BLaER1 treated with 17β-estradiol and CSF1 and Interleukin-3, amounts not matched to agents 10 nM and 100 nM (cell line): ENCODE results near the gene ADAMTS3.

ENCODE experiments used
- H3K27ac ChIP-seq, 11 experiments: shearing (Covaris generic); formaldehyde crosslinking; 2 replicates each; pipeline ENCODE4 v1.8.1; 2022
- H3K27me3 ChIP-seq, 11 experiments: shearing (Covaris generic); formaldehyde crosslinking; 2 replicates each; pipeline ENCODE4 v1.8.1; 2022
- H3K36me3 ChIP-seq, 11 experiments: shearing (Covaris generic); formaldehyde crosslinking; 2 replicates each; pipeline ENCODE4 v1.8.1; 2022
- H3K4me1 ChIP-seq, 10 experiments: shearing (Covaris generic); formaldehyde crosslinking; 2 replicates each; pipeline ENCODE4 v1.8.1; 2022
- H3K4me2 ChIP-seq, 11 experiments: shearing (Covaris generic); formaldehyde crosslinking; 2 replicates each; pipeline ENCODE4 v1.8.1; 2022
- H3K4me3 ChIP-seq, 10 experiments: shearing (Covaris generic); formaldehyde crosslinking; 2 replicates each; pipeline ENCODE4 v1.8.1; 2022
- H3K9ac ChIP-seq, 11 experiments: shearing (Covaris generic); formaldehyde crosslinking; 2 replicates each; pipeline ENCODE4 v1.8.1; 2022
- H3K9me3 ChIP-seq, 11 experiments: shearing (Covaris generic); formaldehyde crosslinking; replicated peaks in 1 of 11; 2 replicates each; pipeline ENCODE4 v1.8.1; 2022
- H4K20me1 ChIP-seq, 11 experiments: shearing (Covaris generic); formaldehyde crosslinking; 2 replicates each; pipeline ENCODE4 v1.8.1; 2022
- Cebpa-rat ChIP-seq, 11 experiments: shearing (Covaris generic); IDR thresholded peaks; 2 replicates each; pipeline ENCODE4 v1.8.1; 2022

Gene ADAMTS3

DNA sequence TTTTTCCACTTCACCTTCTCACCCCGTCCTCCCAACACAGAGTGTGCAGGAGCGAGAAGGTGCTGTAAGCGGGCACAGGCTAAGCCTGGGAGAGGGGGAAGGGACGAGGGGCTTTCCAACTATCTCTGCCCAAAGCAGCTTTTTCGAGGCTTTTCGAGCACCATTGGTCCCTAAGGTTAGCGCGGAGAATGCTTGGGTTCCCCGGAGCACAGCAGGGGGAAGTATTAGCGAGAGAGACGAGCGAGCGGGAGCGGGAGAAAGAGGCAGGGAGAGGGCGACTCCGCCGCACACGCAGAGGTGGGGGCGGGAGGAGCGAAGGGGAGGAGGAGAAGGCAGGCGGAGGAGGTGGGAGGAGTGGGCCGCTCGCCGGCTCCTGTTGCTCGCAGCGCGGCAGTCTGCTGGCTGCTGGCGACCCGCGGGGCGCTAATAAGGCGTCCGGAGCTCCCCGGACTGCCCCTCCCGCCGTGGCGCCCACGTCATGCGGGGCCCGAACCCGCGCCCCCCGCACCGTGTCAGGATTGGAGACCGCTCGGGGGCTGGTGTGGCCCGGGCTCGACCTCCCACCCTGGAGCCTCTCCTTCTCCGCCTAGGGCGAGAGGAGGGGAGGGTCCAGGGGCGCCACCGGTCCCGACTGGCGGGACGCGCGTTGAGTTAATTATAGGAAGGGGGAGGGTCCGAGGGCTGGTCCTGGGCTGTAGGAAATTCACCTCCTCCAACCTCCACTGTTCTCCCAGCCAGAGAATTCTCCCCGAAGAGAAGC, at the start of gene ADAMTS3:
TSS of gene ADAMTS3 (minus strand) at position 263 of the 760 bp plus-strand sequence. CDS start 459 bp downstream, outside the sequence.
- peak within 1 kb of the TSS in 9 of 11 experiments; percentile 16 to 64 (median 45); a peak in 16 of 22 replicates for H3K27ac ChIP-seq

DNA sequence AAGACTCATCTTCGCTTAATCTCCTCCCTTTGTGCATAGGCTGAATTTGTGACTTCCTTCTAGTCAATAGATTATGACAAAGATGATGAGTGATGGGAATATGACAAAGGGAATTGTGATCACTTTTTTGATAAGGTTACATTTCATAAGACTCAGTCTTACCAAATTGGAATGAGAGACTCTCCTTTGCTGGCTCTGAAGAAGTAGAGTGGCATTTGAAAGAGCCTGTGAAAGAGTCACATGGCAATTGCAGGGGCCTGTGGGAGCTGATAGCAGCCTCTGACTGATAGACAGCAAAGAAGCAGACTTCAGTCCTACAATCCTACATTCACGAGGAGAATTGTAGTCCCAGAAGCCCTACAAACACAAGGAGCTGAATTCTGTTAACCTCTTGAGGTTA, 44.9 kb upstream of the ADAMTS3 start:
- TF ChIP-seq Cebpa-rat (IDR thresholded peaks at IDR 0.05): no peak
- Histone ChIP-seq H3K36me3 (no peaks in the 10 kb centered on the region), H3K27ac (no peak overlapping the region), H3K4me1 (no peaks in the 10 kb centered on the region), H3K9me3 (no peaks in the 10 kb centered on the region), H3K4me3 (no peak overlapping the region), H4K20me1 (no peaks in the 10 kb centered on the region), H3K9ac (no peak overlapping the region), H3K27me3 (no peaks in the 10 kb centered on the region), H3K4me2 (no peak overlapping the region)

More for the DNA sequence above, at the start of gene ADAMTS3:
- Histone ChIP-seq H3K27me3 (peaks cover 0 to 18% (median 9%) of the 10 kb centered on the region in 11 experiments; a peak in 11 of 22 replicates), H3K9ac (peak within 1 kb of the TSS; percentile 55 to 80 (median 68)), H3K4me1 (peaks cover 10 to 27% (median 19%) of the 10 kb centered on the region in 10 experiments), H3K9me3 (no peaks in the 10 kb centered on the region), H3K4me3 (peak within 1 kb of the TSS; percentile 57 to 73 (median 66)), H3K4me2 (peak within 1 kb of the TSS; percentile 88 to 100 (median 99)), H3K36me3 (no peaks in the 10 kb centered on the region), H4K20me1 (no peaks in the 10 kb centered on the region)
- TF ChIP-seq Cebpa-rat (IDR thresholded peaks at IDR 0.05): no peak

DNA sequence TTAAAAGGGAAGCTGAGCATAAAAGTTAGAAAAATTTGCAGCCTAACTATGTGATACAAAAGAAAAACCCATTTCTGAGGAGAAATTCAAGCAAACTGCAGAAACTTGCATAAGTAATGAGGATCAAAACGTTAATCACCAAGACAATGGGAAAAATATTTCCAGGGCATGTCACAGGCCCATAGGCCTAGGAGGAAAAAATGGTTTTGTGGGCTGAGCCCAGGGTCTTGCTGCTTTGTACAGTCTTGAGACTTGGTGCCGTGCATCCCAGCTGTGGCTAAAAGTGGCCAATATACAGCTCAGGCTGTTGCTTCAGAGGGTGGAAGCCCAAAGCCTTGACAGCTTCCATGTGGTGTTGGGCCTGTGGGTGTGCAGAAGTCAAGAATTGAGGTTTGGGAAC, 37.7 kb upstream of the ADAMTS3 start:
- H3K27ac ChIP-seq: no peak overlapping the region
- H3K4me2 ChIP-seq: no peak overlapping the region
- H3K4me1 ChIP-seq: no peaks in the 10 kb centered on the region
- H3K4me3 ChIP-seq: no peak overlapping the region
- no peaks in the 10 kb centered on the region for H3K27me3 ChIP-seq
- TF ChIP-seq Cebpa-rat (IDR thresholded peaks at IDR 0.05): no peak
- no peaks in the 10 kb centered on the region for H4K20me1 ChIP-seq
- H3K9me3 ChIP-seq: peaks cover 17 to 25% (median 22%) of the 10 kb centered on the region in 11 experiments
- H3K9ac ChIP-seq: no peak overlapping the region
- H3K36me3 ChIP-seq: no peaks in the 10 kb centered on the region

DNA sequence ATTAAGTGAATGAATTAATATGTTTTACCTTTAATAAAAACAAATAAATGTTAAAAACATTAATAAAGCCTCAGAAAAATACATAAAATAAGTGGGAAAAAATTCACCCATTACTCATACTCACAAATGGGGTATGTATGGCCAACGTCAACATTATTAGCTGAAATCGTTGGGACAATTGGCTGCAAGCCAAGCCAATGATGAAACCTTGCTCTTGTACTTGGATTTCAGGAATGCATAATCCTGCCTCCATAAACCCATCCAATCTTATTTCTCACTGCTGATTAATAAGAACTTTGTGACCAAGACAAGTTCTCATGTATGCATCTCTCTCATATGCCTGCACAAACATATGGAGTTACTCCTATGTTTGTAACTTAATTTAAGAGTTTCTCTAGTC, 35.3 kb upstream of the ADAMTS3 start:
- Histone ChIP-seq H4K20me1 (no peaks in the 10 kb centered on the region), H3K27ac (no peak overlapping the region), H3K36me3 (no peaks in the 10 kb centered on the region), H3K4me1 (no peaks in the 10 kb centered on the region), H3K4me2 (no peak overlapping the region), H3K9me3 (peaks cover 17 to 25% (median 22%) of the 10 kb centered on the region in 11 experiments), H3K4me3 (no peak overlapping the region), H3K27me3 (no peaks in the 10 kb centered on the region), H3K9ac (no peak overlapping the region)
- TF ChIP-seq Cebpa-rat (IDR thresholded peaks at IDR 0.05): no peak

DNA sequence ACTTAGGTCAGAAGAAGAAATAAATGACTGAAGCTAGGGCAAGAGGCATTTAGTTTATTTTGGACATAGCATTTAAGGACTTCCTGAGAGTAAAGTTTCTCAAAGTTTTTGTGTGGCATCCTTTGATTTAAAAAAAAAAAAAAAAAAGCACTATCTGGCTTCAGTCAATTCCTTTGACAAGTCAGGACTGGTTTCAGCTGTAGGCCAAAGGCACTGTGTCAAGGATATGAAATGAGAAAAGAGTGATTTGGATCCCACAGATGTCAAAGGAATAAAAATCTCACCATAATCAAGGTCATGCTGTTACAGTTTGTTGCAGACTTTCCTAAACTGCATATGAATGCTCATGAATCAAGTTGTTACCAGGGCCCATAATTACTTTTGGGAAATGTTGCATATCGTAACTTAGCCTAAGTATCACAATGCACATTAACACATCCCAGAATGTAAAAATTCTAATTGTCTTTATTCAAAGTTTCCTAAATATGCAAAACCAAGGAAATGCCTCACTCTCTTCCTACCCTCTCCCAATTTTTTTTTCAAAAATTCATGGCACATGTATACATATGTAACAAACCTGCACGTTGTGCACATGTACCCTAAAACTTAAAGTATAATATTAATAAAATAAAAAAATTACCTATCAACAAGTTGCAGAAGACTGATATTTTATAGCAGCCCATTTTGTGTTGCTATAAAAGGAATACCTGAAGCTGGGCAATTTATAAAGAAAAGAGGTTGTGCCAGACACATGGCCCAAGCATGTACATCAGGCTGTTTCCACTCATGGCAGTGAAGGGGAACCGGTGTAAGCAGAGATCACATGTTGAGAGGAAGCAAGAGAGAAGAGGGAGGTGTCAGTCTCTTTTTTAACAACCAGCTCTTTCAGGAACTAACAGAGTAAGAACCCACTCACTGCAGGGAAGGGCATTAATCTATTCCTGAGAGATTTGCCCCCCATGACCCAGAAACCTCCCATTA, 33.7 kb upstream of the ADAMTS3 start:
- Histone ChIP-seq H3K27me3 (no peaks in the 10 kb centered on the region), H4K20me1 (no peaks in the 10 kb centered on the region), H3K4me1 (no peaks in the 10 kb centered on the region), H3K27ac (no peak overlapping the region), H3K36me3 (no peaks in the 10 kb centered on the region), H3K9me3 (peaks cover 17 to 22% (median 20%) of the 10 kb centered on the region in 11 experiments), H3K4me2 (no peak overlapping the region), H3K4me3 (no peak overlapping the region), H3K9ac (no peak overlapping the region)
- TF ChIP-seq Cebpa-rat (IDR thresholded peaks at IDR 0.05): no peak

DNA sequence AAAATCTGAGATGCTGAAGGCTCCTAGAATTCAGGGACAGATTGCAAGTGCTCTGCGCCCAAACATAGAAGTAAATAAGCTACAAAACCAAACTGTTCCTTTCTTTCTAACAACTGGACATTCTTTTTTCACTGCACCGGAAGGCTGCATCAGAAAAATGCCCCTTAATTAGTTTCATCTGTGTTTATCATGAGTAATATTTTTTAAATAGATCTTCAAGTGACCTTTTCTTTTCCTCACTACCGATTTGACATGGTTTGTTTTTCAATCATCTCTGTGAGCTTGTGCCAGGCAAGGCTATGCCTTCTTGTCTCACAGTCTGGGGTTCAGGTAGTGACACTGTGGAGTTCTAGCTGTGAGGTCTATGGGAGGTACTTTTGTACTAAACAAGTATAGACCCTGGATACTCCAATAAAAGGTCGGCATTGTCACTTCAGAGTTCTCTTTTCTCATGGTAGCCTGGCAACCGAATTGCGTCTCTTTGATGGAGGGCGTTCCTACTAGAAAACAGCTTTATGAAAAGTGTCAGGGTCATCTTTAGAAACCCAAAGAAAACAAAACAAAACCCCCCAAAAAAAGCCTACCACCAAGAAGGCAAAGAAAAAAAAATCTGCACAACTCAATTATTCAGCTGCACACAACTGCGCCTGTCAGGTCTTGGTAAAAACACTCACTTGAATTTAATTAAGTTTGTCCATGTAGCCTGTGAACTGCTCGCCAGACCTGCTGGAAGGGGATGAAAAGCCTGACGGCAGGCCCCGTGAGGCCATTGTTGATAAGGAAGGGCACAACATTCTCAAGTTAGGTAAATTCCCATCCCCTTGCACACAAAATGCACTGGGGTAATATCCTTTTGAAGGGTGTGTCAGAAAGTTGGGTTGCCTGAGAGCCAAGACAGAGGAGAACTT, 22.8 kb upstream of the ADAMTS3 start:
- Histone ChIP-seq H3K9ac (no peak overlapping the region), H3K36me3 (no peaks in the 10 kb centered on the region), H3K9me3 (peaks cover 3 to 11% (median 6%) of the 10 kb centered on the region in 11 experiments; a peak in 7 of 22 replicates), H3K4me2 (no peak overlapping the region), H3K27ac (no peak overlapping the region), H3K4me1 (no peaks in the 10 kb centered on the region), H3K27me3 (no peaks in the 10 kb centered on the region), H3K4me3 (no peak overlapping the region), H4K20me1 (no peaks in the 10 kb centered on the region)
- no peak for TF ChIP-seq Cebpa-rat (IDR thresholded peaks at IDR 0.05)

DNA sequence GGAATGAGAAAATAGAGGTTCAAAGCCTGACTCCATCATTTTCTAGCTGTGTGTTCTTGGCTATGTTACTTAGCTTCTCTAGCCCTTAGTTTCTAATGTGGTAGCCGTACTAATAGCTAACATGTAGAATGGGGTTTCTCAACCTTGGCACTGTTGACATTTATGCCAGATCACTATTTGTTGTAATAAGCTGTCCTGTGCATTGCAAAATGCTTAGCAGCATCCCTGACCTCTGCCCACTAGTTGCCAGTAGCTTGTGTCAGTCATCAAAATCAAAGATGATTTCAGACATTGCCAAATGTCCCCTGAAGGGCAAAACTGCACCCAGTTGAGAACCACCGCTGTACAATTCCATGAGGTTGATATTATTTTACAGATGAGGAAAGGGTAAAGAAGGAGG, 18.3 kb upstream of the ADAMTS3 start:
- Histone ChIP-seq H3K36me3 (no peaks in the 10 kb centered on the region), H3K4me2 (no peak overlapping the region), H3K4me3 (no peak overlapping the region), H3K27ac (no peak overlapping the region), H3K27me3 (no peaks in the 10 kb centered on the region), H3K4me1 (no peaks in the 10 kb centered on the region), H3K9me3 (no peaks in the 10 kb centered on the region), H4K20me1 (no peaks in the 10 kb centered on the region), H3K9ac (no peak overlapping the region)
- no peak for TF ChIP-seq Cebpa-rat (IDR thresholded peaks at IDR 0.05)

DNA sequence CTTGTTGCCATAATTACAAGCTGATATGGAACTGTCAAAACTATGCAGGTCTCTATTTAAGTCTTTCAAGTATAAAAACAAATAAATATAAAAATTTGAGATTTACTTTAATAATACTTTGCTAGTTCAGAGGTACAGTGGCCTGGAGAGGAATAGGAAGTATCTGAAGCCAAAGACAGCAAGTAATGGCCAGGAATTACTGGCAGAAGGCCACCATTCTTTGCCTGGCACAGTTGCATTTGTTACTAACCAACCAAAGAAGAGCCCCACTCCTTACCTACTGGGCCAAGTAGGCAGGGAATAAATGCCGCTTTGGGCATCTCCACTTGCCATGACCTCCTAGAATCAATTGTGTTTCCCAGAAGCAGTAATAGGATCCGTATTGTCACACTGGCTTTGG, 13.8 kb upstream of the ADAMTS3 start:
- Histone ChIP-seq H3K36me3 (no peaks in the 10 kb centered on the region), H3K4me2 (no peak overlapping the region), H3K27me3 (no peaks in the 10 kb centered on the region), H3K4me3 (no peak overlapping the region), H3K4me1 (no peaks in the 10 kb centered on the region), H3K9me3 (no peaks in the 10 kb centered on the region), H3K9ac (no peak overlapping the region), H3K27ac (no peak overlapping the region), H4K20me1 (no peaks in the 10 kb centered on the region)
- no peak for TF ChIP-seq Cebpa-rat (IDR thresholded peaks at IDR 0.05)
